GM12892 (cell line): ENCODE results near the gene SMARCD3.

Experiments used
- POLR2A ChIP-seq: IDR thresholded peaks from 2 replicates; pipeline ENCODE4 v1.6.1; 2011; ENCODE audit warnings: low read depth, low read length, control low read depth
- POLR2AphosphoS5 ChIP-seq: IDR thresholded peaks from 2 replicates; pipeline ENCODE4 v1.6.1; 2011; ENCODE audit warnings: low read depth, low read length, control low read depth
- TAF1 ChIP-seq: IDR thresholded peaks from 2 replicates; pipeline ENCODE4 v1.6.1; 2011; ENCODE audit warnings: low read depth, mild to moderate bottlenecking, control low read depth, low read length, borderline replicate concordance

DNA sequence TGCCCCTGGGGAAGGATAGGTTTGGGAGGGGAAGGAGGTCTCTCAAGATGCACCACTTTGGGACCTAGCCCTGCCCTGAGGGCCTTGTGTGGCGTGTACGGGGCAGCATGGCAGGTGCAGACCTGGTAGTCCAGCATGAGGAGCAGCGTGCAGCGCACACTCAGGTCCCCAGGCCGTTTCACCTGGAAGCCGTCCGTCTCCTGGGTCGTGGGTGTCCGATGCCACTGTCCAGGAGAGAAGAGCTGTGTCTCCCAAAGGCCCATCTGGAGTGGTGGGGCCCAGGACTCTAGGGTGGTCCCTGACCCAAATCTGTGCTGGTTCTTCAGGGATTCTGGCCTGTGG, 6.8 kb downstream of the SMARCD3 start:
- TF ChIP-seq POLR2A (no peak; the same call in 1 of the 2 replicates), POLR2AphosphoS5 (no peak), TAF1 (no peak)
